GM19452 (cell line): ENCODE results near the gene EIPR1.
A peak's percentile ranks its signal among the peaks of the same experiment; 100 is the strongest.
"Not testable (repeated sequence)": the region's sequence is repeated elsewhere in the genome, so short reads cannot be mapped to it uniquely, and the experiment has no call there.

Experiments used
- ATAC-seq: cut with Tn5 transposase; IDR thresholded peaks from one replicate; pipeline ENCODE4 v1.9.1; 2021; ENCODE audit not compliant: unreplicated experiment

EIPR1 gene

DNA sequence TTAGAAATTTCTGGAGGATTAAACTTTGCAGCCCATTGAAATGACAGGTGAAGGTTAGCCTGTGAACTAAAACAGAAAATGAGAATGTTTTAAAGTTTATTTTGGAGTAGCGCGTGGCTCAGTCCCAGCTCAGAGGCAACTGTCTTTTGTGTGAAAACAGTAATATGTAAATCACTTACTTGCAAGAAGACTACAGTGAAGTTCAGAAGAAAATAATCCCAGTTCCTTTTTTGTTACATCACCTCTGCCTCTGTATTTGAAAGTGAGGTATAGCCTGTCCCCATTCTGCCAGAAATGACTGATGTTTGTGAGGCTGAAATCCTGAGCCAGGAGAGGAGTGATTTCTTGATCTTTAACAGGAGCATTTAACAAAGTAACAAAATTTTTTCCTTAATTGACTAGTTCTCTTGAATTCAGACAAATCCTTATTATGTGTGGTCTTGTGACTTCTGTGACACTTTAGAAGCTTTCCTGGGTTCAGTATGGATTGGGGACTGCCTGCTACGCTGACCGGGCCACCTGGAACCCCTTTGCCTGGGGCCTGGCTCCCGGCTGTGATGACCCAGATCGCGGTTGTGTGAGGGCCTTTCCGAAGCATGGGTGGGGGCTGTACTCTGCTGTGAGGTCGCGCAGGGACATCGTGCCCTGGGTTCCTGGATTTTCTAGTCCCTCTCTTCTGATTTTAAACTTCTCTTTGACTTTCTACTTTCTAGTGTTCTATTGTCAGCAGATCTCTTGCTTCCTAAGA, 26.1 kb upstream of the EIPR1 start:
- ATAC-seq = peak; percentile 99

DNA sequence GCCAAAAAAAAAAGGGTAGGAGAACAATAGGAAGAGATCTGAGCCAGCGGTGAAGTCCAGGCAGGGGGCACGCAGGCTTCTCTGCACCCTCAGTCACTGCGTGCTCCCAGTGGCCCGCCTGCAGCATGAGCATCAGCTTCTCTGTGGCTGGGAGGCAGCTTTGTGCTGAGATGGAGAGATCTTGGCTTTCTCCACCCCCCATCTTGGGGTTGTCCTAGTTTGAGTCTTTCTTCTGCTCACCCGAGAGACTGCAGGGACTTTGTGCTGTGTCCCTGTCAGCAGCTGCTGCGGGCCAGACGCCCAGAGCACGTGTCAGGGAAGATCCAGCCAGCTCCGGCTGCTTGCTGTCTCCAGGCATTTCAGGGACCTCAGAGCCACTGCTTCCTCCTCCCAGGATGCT, 22.2 kb upstream of the EIPR1 start:
- ATAC-seq = no peak

GRCh38 chr2:3399381-3399780, 21.8 kb upstream of the EIPR1 start:
- ATAC-seq = no peak

DNA sequence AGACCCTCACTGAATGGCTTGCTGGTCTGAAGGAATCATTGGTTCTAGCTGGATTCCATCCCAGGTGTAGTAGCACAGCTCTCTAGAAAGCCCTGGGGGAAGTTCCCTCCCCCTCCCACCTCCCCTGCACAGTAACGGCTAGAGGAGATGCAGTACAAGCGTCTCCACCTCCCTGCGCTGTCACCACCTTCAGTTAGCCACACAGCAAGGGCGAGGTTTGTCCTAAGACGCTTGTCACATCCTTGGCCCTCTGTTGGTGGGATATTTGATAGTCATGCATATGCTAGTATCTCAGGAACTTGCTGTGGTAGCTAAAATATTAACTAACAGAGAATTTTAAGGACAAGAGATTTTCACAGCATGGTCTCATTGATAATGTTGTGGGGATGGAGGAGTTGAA, 21.2 kb upstream of the EIPR1 start:
- no peak for ATAC-seq

- ATAC-seq = no peak
These were observed 19.4 kb upstream of the EIPR1 start for GRCh38 chr2:3396920-3397559.

GRCh38 chr2:3392216-3392615, 14.6 kb upstream of the EIPR1 start:
- no peak for ATAC-seq

DNA sequence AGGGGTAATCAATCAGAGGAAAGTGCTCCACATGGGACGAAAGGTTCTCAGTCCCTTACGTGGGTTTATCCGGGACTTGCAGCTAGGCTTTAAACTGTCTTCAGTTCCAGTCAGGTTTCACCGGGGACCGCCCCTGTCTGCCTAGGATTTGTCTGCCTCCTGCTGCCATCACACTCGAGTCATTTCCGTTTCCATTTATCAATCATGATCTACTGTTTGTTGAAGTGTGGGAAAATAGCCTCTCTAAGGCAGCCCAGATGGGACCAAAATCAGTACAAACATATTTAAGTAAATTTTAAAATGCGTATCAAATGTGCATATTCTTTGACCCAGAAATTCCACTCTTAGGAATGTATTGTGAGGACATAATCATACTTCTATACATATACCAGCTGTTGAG, 12.4 kb upstream of the EIPR1 start:
- ATAC-seq = no peak

GRCh38 chr2:3389193-3389592, 11.6 kb upstream of the EIPR1 start:
- ATAC-seq = no peak

GRCh38 chr2:3388412-3388738, 10.8 kb upstream of the EIPR1 start:
- ATAC-seq = no peak

DNA sequence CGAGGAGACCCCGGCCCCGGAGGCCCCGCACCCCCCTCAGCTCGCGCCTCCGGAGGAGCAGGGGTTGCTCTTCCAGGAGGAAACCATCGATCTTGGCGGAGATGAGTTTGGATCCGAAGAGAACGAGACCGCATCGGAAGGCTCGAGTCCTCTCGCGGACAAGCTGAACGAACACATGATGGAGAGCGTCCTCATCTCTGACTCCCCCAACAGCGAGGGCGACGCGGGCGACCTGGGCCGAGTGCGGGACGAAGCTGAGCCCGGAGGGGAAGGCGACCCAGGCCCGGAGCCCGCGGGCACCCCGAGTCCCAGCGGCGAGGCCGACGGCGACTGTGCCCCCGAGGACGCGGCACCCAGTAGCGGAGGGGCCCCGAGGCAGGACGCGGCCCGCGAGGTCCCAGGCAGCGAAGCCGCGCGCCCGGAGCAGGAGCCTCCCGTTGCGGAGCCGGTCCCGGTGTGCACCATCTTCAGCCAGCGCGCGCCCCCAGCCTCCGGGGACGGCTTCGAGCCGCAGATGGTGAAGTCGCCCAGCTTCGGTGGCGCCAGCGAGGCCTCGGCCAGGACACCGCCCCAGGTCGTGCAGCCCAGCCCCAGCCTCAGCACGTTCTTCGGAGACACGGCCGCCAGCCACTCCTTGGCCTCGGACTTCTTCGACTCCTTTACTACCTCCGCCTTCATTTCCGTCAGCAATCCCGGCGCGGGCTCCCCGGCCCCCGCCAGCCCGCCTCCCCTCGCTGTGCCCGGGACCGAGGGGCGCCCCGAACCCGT, 10.2 kb upstream of the EIPR1 start:
- ATAC-seq = no peak

DNA sequence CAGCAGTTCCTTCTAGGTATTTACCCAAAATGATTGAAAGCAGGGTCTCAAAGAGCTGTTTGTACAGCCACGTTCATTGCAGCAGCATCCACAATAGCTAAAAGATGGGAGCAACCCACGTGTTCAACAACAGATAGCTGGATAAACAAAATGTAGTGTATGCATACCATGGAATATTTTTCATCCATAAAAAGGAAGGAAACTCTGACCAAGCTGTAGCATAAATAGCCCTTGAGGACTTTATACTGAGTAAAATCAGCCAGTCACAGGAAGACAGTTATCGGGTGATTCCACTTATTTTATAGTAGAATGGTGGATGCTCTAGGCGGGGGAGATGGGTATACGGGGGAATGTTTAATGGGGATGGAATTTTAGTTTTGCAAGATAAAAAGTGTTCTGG, 9.4 kb upstream of the EIPR1 start:
- ATAC-seq = no peak

DNA sequence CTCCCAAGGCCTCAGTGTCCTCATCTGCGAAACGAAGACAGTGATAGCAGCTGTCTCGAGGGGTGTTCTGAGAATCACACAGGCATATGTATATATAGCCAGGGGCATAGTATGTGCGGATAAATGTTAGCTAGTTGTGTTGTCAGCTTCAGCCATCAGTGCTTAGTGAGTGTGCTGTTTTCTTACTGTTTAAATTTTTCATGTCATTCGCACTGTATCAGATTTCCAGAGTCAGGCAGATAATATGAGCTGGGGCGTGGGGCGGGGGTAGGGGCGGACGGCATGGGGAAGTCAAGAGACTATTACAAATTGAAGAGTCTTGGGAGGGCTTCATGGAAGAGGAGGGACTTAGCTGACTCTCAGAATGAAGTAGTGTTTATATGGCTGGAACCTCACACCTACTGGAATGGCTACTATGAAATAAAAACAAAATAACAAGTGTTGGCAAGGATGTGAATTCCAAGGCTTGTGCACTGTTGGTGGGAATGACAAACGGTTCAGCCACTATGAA, 8.9 kb upstream of the EIPR1 start:
- no peak for ATAC-seq

- peak; percentile 73 for ATAC-seq
These were observed 2.3 kb upstream of the EIPR1 start, which contains the start of gene TRAPPC12 for GRCh38 chr2:3379647-3380534. TSS of gene TRAPPC12 (plus strand) at chr2:3379694. CDS start at chr2:3387624, 7,930 bp downstream.

- no peak for ATAC-seq
These were observed 1.7 kb upstream of the EIPR1 start for GRCh38 chr2:3379339-3379646.

GRCh38 chr2:3377279-3377611, 373 bp downstream of the EIPR1 start:
- ATAC-seq = peak; percentile 5

- ATAC-seq = no peak
These were observed 797 bp downstream of the EIPR1 start for GRCh38 chr2:3376821-3377220.

- not testable (repeated sequence) for ATAC-seq
These were observed 8.1 kb downstream of the EIPR1 start for GRCh38 chr2:3369340-3370181.

- ATAC-seq = no peak
These were observed 9.3 kb downstream of the EIPR1 start for GRCh38 chr2:3368261-3368722.

GRCh38 chr2:3365219-3365618, 12.4 kb downstream of the EIPR1 start:
- no peak for ATAC-seq
